Neural cell (in vitro differentiated cells): ENCODE measurements around the gene N4BP3. TPM values are rescaled to one million over a fixed set of nuclear protein-coding genes. Genes with fewer than 3 reads are reported as not detected.

Experiments
- H2AFZ ChIP-seq: fragments of 200-600, 300-800 bp; sonication (generic), shearing (Covaris generic); 2 replicates; pipeline ENCODE4 v1.6.0; 2014; ENCODE audit warnings: low read depth, mild to moderate bottlenecking, antibody characterized with exemption, low read length, moderate library complexity
- H3F3A ChIP-seq: fragments of 200-600 bp; shearing (Covaris generic); 2 replicates; pipeline ENCODE4 v1.6.1; 2016; ENCODE audit warnings: mild to moderate bottlenecking, moderate library complexity, mixed read lengths, antibody characterized with exemption, low read length; ENCODE audit not compliant: insufficient read depth, poor library complexity, severe bottlenecking
- H3K27ac ChIP-seq: fragments of 200-600, 300-800 bp; sonication (generic), shearing (Covaris generic); 2 replicates; pipeline ENCODE4 v1.5.1; 2014; ENCODE audit warnings: mild to moderate bottlenecking, low read length, moderate library complexity
- H3K27me3 ChIP-seq: fragments of 300-800, 200-600 bp; sonication (generic), shearing (Covaris generic); 2 replicates; pipeline ENCODE4 v1.6.0; 2014; ENCODE audit warnings: mild to moderate bottlenecking, low read depth, low read length, moderate library complexity; ENCODE audit not compliant: insufficient read depth
- H3K36me3 ChIP-seq: fragments of 300-800, 200-600 bp; sonication (generic), shearing (Covaris generic); 2 replicates; pipeline ENCODE4 v1.5.1; 2014; ENCODE audit warnings: mild to moderate bottlenecking, antibody characterized with exemption, low read length, moderate library complexity; ENCODE audit not compliant: insufficient read depth
- H3K4me2 ChIP-seq: fragments of 300-800, 200-600 bp; sonication (generic), shearing (Covaris generic); 2 replicates; pipeline ENCODE4 v1.6.0; 2014; ENCODE audit warnings: mild to moderate bottlenecking, low read length
- H3K4me3 ChIP-seq: fragments of 300-800, 200-600 bp; sonication (generic), shearing (Covaris generic); 2 replicates; pipeline ENCODE4 v1.5.1; 2014; ENCODE audit warnings: mild to moderate bottlenecking, low read length, moderate library complexity
- H3K79me2 ChIP-seq: fragments of 200-600 bp; shearing (Covaris generic); replicated peaks from 2 replicates; pipeline ENCODE4 v1.6.0; 2014; ENCODE audit warnings: mild to moderate bottlenecking, low read length, moderate library complexity; ENCODE audit not compliant: insufficient read depth
- H3K9ac ChIP-seq: fragments of 300-800, 200-600 bp; sonication (generic), shearing (Covaris generic); 2 replicates; pipeline ENCODE4 v1.6.1; 2016; ENCODE audit warnings: mild to moderate bottlenecking, low read length, mixed read lengths
- H3K9me2 ChIP-seq: fragments of 200-600 bp; shearing (Covaris generic); 2 replicates; pipeline ENCODE4 v1.6.1; 2016; ENCODE audit warnings: mild to moderate bottlenecking, low read length, mixed read lengths; ENCODE audit not compliant: insufficient read depth
- H3K9me3 ChIP-seq: fragments of 200-600, 300-800 bp; sonication (generic), shearing (Covaris generic); 2 replicates; pipeline ENCODE4 v1.6.1; 2016; ENCODE audit warnings: mild to moderate bottlenecking, mixed run types, low read length, moderate library complexity, mixed read lengths
- H4K20me1 ChIP-seq: fragments of 200-600 bp; shearing (Covaris generic); 2 replicates; pipeline ENCODE4 v1.6.1; 2016; ENCODE audit warnings: mild to moderate bottlenecking, mixed run types; ENCODE audit not compliant: insufficient read depth
- EP300 ChIP-seq: fragments of 450-650 bp; conservative IDR thresholded peaks from 2 replicates; pipeline ENCODE4 v1.6.1; 2014; ENCODE audit warnings: antibody characterized with exemption, mild to moderate bottlenecking, moderate library complexity; ENCODE audit not compliant: poor library complexity, severe bottlenecking
- EZH2 ChIP-seq: fragments of 200-600, 300-800 bp; shearing (Covaris generic), sonication (generic); IDR thresholded peaks from 2 replicates; pipeline ENCODE4 v1.6.1; 2014; ENCODE audit warnings: antibody characterized with exemption, low read length, borderline replicate concordance, mild to moderate bottlenecking; ENCODE audit not compliant: insufficient read depth, poor library complexity, severe bottlenecking
- MXI1 ChIP-seq: fragments of 450-650 bp; conservative IDR thresholded peaks from 2 replicates; pipeline ENCODE4 v1.6.1; 2014; ENCODE audit warnings: antibody characterized with exemption, mild to moderate bottlenecking; ENCODE audit not compliant: poor library complexity, severe bottlenecking
- POLR2AphosphoS5 ChIP-seq: IDR thresholded peaks from 2 replicates; pipeline ENCODE4 v1.6.1; 2012
- RAD21 ChIP-seq: fragments of 450-650 bp; conservative IDR thresholded peaks from 2 replicates; pipeline ENCODE4 v1.6.1; 2014; ENCODE audit warnings: antibody characterized with exemption, mild to moderate bottlenecking, moderate library complexity
- SMC3 ChIP-seq: fragments of 450-650 bp; conservative IDR thresholded peaks from 2 replicates; pipeline ENCODE4 v1.6.1; 2014; ENCODE audit warnings: antibody characterized with exemption, mild to moderate bottlenecking, moderate library complexity; ENCODE audit not compliant: poor library complexity
- TAF1 ChIP-seq: IDR thresholded peaks from 2 replicates; pipeline ENCODE4 v1.6.1; 2012; ENCODE audit warnings: low read depth
- polyA plus RNA-seq: library from polyadenylated mRNA; depleted of rRNA; stranded (reverse); fragments of >200 nt; gene quantifications from 2 replicates; pipeline ENCODE4 v1.2.3, GENCODE V29; 2014
- TF ChIP-seq, protein P1 (sequence below): fragments of 450-650 bp; IDR thresholded peaks from 2 replicates; pipeline ENCODE4 v1.5.1; 2014; ENCODE audit warnings: antibody characterized with exemption, mild to moderate bottlenecking, moderate library complexity; ENCODE audit not compliant: poor library complexity, severe bottlenecking
- TF ChIP-seq, protein P2 (sequence below): IDR thresholded peaks from 2 replicates; pipeline ENCODE4 v1.6.1; 2012; ENCODE audit warnings: borderline replicate concordance

The N4BP3 gene
- polyA plus RNA-seq, 1 donor from 2014 or later: 4.6 TPM

DNA sequence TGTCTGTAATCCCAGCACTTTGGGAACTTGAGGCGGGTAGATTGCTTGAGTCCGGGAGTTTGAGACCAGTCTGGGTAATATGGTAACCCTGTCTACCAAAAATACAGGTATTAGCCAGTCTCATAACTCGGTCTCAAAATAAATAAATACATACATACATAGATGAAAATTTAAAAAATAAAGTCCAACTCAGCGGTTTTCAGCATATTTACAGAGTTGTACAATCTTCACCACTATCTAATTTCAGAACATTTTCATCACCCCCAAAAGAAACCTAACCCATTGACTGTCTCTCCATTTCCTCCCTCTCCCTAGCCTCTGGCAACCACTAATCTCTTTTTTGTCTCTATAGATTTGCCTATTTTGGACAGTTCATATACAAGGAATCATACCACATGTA lies 28.2 kb downstream of the N4BP3 start:
- Histone ChIP-seq H3K27ac (no peak overlapping the region), H3K27me3 (no peaks in the 10 kb centered on the region), H2AFZ (no peak overlapping the region), H3K4me3 (no peak overlapping the region), H3K36me3 (no peaks in the 10 kb centered on the region), H3K9me2 (no peaks in the 10 kb centered on the region), H3F3A (no peaks in the 10 kb centered on the region), H3K4me2 (no peak overlapping the region), H3K79me2 (no peaks in the 10 kb centered on the region), H3K9ac (no peak overlapping the region), H4K20me1 (no peaks in the 10 kb centered on the region), H3K9me3 (no peaks in the 10 kb centered on the region)
- TF ChIP-seq EZH2 (no peak), POLR2AphosphoS5 (no peak), TAF1 (no peak), MXI1 (no peak)
- TF ChIP-seq, protein P1, sequence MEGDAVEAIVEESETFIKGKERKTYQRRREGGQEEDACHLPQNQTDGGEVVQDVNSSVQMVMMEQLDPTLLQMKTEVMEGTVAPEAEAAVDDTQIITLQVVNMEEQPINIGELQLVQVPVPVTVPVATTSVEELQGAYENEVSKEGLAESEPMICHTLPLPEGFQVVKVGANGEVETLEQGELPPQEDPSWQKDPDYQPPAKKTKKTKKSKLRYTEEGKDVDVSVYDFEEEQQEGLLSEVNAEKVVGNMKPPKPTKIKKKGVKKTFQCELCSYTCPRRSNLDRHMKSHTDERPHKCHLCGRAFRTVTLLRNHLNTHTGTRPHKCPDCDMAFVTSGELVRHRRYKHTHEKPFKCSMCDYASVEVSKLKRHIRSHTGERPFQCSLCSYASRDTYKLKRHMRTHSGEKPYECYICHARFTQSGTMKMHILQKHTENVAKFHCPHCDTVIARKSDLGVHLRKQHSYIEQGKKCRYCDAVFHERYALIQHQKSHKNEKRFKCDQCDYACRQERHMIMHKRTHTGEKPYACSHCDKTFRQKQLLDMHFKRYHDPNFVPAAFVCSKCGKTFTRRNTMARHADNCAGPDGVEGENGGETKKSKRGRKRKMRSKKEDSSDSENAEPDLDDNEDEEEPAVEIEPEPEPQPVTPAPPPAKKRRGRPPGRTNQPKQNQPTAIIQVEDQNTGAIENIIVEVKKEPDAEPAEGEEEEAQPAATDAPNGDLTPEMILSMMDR: no peak

DNA sequence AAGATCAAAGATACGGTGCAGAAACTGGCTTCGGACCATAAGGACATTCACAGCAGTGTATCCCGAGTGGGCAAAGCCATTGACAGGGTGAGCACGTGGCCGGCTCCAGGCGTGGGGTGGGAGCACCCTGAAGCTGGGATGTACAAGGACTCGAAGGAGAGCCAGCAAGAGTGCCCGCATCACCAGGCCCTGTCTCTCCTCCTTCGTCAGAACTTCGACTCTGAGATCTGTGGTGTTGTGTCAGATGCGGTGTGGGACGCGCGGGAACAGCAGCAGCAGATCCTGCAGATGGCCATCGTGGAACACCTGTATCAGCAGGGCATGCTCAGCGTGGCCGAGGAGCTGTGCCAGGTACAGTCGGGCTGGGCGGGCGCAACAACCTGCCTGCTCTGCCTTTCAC lies 29.3 kb downstream of the N4BP3 start:
- Histone ChIP-seq H3K79me2 (no peaks in the 10 kb centered on the region), H4K20me1 (no peaks in the 10 kb centered on the region), H3K9ac (no peak overlapping the region), H3K9me3 (no peaks in the 10 kb centered on the region), H3K27ac (no peak overlapping the region), H3K27me3 (no peaks in the 10 kb centered on the region), H2AFZ (no peak overlapping the region), H3K36me3 (no peaks in the 10 kb centered on the region), H3K4me2 (no peak overlapping the region), H3F3A (no peaks in the 10 kb centered on the region), H3K9me2 (no peaks in the 10 kb centered on the region), H3K4me3 (no peak overlapping the region)
- TF ChIP-seq, protein P2, sequence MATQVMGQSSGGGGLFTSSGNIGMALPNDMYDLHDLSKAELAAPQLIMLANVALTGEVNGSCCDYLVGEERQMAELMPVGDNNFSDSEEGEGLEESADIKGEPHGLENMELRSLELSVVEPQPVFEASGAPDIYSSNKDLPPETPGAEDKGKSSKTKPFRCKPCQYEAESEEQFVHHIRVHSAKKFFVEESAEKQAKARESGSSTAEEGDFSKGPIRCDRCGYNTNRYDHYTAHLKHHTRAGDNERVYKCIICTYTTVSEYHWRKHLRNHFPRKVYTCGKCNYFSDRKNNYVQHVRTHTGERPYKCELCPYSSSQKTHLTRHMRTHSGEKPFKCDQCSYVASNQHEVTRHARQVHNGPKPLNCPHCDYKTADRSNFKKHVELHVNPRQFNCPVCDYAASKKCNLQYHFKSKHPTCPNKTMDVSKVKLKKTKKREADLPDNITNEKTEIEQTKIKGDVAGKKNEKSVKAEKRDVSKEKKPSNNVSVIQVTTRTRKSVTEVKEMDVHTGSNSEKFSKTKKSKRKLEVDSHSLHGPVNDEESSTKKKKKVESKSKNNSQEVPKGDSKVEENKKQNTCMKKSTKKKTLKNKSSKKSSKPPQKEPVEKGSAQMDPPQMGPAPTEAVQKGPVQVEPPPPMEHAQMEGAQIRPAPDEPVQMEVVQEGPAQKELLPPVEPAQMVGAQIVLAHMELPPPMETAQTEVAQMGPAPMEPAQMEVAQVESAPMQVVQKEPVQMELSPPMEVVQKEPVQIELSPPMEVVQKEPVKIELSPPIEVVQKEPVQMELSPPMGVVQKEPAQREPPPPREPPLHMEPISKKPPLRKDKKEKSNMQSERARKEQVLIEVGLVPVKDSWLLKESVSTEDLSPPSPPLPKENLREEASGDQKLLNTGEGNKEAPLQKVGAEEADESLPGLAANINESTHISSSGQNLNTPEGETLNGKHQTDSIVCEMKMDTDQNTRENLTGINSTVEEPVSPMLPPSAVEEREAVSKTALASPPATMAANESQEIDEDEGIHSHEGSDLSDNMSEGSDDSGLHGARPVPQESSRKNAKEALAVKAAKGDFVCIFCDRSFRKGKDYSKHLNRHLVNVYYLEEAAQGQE: no peak
- TF ChIP-seq RAD21 (no peak), EZH2 (no peak), POLR2AphosphoS5 (no peak), EP300 (no peak), TAF1 (no peak), SMC3 (no peak), MXI1 (no peak)
- TF ChIP-seq, protein P1: no peak
